Endothelial cell of umbilical vein (primary cell): ENCODE results near the gene LGR4. TPM values are rescaled to one million over a fixed set of nuclear protein-coding genes. Genes with fewer than 3 reads are reported as not detected.

Experiments used
- BruUV-seq: library from RNA; stranded (reverse); fragments of 400-500 nt; replicated peaks from 2 replicates; lab custom pipeline; 2021; lab: Mats Ljungman, UMichigan
- CTCF ChIA-PET: fragments of 300-600, 350-600 bp; sonication (Branson Sonifier 250); formaldehyde crosslinking; loops from one replicate; lab custom pipeline; 2021; ENCODE audit warnings: antibody characterized with exemption, inconsistent platforms; lab: Charles Lee
- POLR2A ChIA-PET: fragments of 300-600, 350-600 bp; sonication (Branson Sonifier 250); formaldehyde crosslinking; loops from one replicate; lab custom pipeline; 2021; ENCODE audit warnings: antibody characterized with exemption, inconsistent platforms; lab: Charles Lee
- DNase-seq: peaks from one replicate; pipeline ENCODE4 v3.0.0-alpha.2; 2011; ENCODE audit warnings: low read depth, low spot score
- FAIRE-seq: peaks from 2 replicates; lab custom pipeline; 2011; peaks lifted over from hg19 to GRCh38; lab: Jason Lieb, UNC
- H2AFZ ChIP-seq: 2 replicates; pipeline ENCODE4 v1.6.0; 2012; ENCODE audit warnings: low read depth, low read length, control low read depth, inconsistent platforms
- H3K27ac ChIP-seq: 2 replicates; pipeline ENCODE4 v1.5.1; 2011; ENCODE audit warnings: low read depth, mild to moderate bottlenecking, control low read depth, low read length, moderate library complexity; ENCODE audit not compliant: insufficient read depth
- H3K27me3 ChIP-seq, 2 experiments: 2 replicates each; pipeline versions ENCODE4 v1.6.0 to v1.6.1; 2011; ENCODE audit warnings: low read length in 2 of 2, mixed read lengths in 1 of 2; ENCODE audit not compliant: control insufficient read depth in 2 of 2, insufficient read depth in 2 of 2
- H3K36me3 ChIP-seq, 2 experiments: 2 replicates in 1 of 2; 3 replicates in 1 of 2; pipeline ENCODE4 v1.5.1; 2011; ENCODE audit warnings: low read length in 2 of 2, mild to moderate bottlenecking in 1 of 2, moderate library complexity in 1 of 2; ENCODE audit not compliant: control insufficient read depth in 2 of 2, insufficient read depth in 2 of 2; ENCODE audit errors: extremely low read depth in 1 of 2
- H3K4me1 ChIP-seq: 3 replicates; pipeline ENCODE4 v1.5.1; 2011; ENCODE audit warnings: mild to moderate bottlenecking, low read length; ENCODE audit not compliant: control insufficient read depth, insufficient read depth; ENCODE audit errors: extremely low read depth
- H3K4me2 ChIP-seq: 2 replicates; pipeline ENCODE4 v1.6.1; 2011; ENCODE audit warnings: low read length, control low read depth, mixed read lengths; ENCODE audit not compliant: insufficient read depth
- H3K4me3 ChIP-seq, 3 experiments: fragments of 200-600 bp in 1 of 3; sonication (generic), shearing (Covaris generic) in 1 of 3; replicated peaks in 1 of 3; 2 replicates each; pipeline ENCODE4 v1.5.1; 2011 to 2016; ENCODE audit warnings: control low read depth in 3 of 3, low read length in 3 of 3, mild to moderate bottlenecking in 2 of 3, inconsistent platforms in 1 of 3, low read depth in 1 of 3, moderate library complexity in 1 of 3; ENCODE audit not compliant: insufficient read depth in 1 of 3
- H3K79me2 ChIP-seq: 2 replicates; pipeline ENCODE4 v1.6.0; 2012; ENCODE audit warnings: low read length, inconsistent platforms; ENCODE audit not compliant: control insufficient read depth, insufficient read depth
- H3K9ac ChIP-seq: replicated peaks from 2 replicates; pipeline ENCODE3; 2011; ENCODE audit warnings: low read length, control low read depth; ENCODE audit not compliant: insufficient read depth; ENCODE audit errors: extremely low read depth
- H3K9me1 ChIP-seq: replicated peaks from 3 replicates; pipeline ENCODE4 v1.6.0; 2011; ENCODE audit warnings: mild to moderate bottlenecking, low read length; ENCODE audit not compliant: control insufficient read depth, insufficient read depth; ENCODE audit errors: extremely low read depth
- H3K9me3 ChIP-seq: replicated peaks from 2 replicates; pipeline ENCODE4 v1.5.1; 2012; ENCODE audit warnings: low read length, inconsistent platforms; ENCODE audit not compliant: control insufficient read depth, insufficient read depth
- H4K20me1 ChIP-seq: replicated peaks from 2 replicates; pipeline ENCODE3; 2011; ENCODE audit warnings: mild to moderate bottlenecking, low read length; ENCODE audit not compliant: control insufficient read depth, insufficient read depth; ENCODE audit errors: extremely low read depth
- EZH2 ChIP-seq: IDR thresholded peaks from 2 replicates; pipeline ENCODE4 v1.6.1; 2012; ENCODE audit warnings: borderline replicate concordance, low read depth, mild to moderate bottlenecking, moderate library complexity, low read length, inconsistent platforms; ENCODE audit not compliant: severe bottlenecking
- FOS ChIP-seq: IDR thresholded peaks from 2 replicates; pipeline ENCODE4 v1.6.1; 2011; ENCODE audit warnings: mild to moderate bottlenecking, low read length, moderate library complexity, borderline replicate concordance; ENCODE audit not compliant: insufficient read depth
- GATA2 ChIP-seq: IDR thresholded peaks from 2 replicates; pipeline ENCODE4 v1.7.0; 2011; ENCODE audit warnings: low read depth, mild to moderate bottlenecking, moderate library complexity, mixed read lengths, low read length; ENCODE audit not compliant: insufficient read length, insufficient read depth
- JUN ChIP-seq: IDR thresholded peaks from 2 replicates; pipeline ENCODE4 v1.6.1; 2011; ENCODE audit warnings: borderline replicate concordance, low read depth; ENCODE audit not compliant: insufficient read length, insufficient read depth
- MAX ChIP-seq: IDR thresholded peaks from 2 replicates; pipeline ENCODE4 v1.6.1; 2011; ENCODE audit not compliant: insufficient read depth, insufficient read length
- MYC ChIP-seq: IDR thresholded peaks from one replicate; pipeline ENCODE4 v1.6.1; 2011; ENCODE audit warnings: mild to moderate bottlenecking, low read depth, low read length
- POLR2A ChIP-seq: IDR thresholded peaks from 2 replicates; pipeline ENCODE4 v1.6.1; 2012; ENCODE audit warnings: low read depth, mild to moderate bottlenecking, control low read depth, low read length
- POLR2AphosphoS5 ChIP-seq: IDR thresholded peaks from 2 replicates; pipeline ENCODE4 v1.6.1; 2012; ENCODE audit warnings: low read depth, mild to moderate bottlenecking, control low read depth, low read length, moderate library complexity; ENCODE audit not compliant: insufficient read depth
- dilution Hi-C: fragments of 300-500 bp; cut with MboI; formaldehyde crosslinking; loops from one replicate; pipeline ENCODE4 v1.15.0; 2019; ENCODE audit warnings: low sequenced_read_pairs; ENCODE audit not compliant: extremely low pct_ligation_motif_present
- intact Hi-C: fragments of 100-400 bp; cut with micrococcal nuclease; formaldehyde crosslinking; loops from one replicate; pipeline ENCODE4 v1.10.0; 2022
- polyA plus RNA-seq, 4 experiments: library from polyadenylated mRNA; depleted of rRNA in 3 of 4; stranded (reverse) in 3 of 4; unstranded in 1 of 4; fragments of >200 nt; gene quantifications; 2 replicates each; pipeline versions ENCODE4 v1.2.1 to v1.2.3, GENCODE V29; 2011 to 2012; ENCODE audit warnings: missing spikeins in 1 of 4
- total RNA-seq: library from RNA; stranded (reverse); gene quantifications from 2 replicates; pipeline ENCODE4 v1.2.3, GENCODE V29; 2021
- TF ChIP-seq, protein P1 (sequence below), 2 donors: IDR thresholded peaks; 1 replicate in 1 of 2; 2 replicates in 1 of 2; pipeline ENCODE4 v1.5.1; 2011; ENCODE audit warnings: low read length in 2 of 2, mild to moderate bottlenecking in 2 of 2, moderate library complexity in 2 of 2, control low read depth in 1 of 2, inconsistent platforms in 1 of 2, low read depth in 1 of 2; ENCODE audit not compliant: insufficient read depth in 1 of 2; ENCODE audit errors: extremely low read depth in 1 of 2

The LGR4 gene
- total and polyA plus RNA-seq, 2 donors (not counting 3 experiments of a cell fraction or from before 2014, with no cell fraction given): 1.3 to 3.1 TPM

DNA sequence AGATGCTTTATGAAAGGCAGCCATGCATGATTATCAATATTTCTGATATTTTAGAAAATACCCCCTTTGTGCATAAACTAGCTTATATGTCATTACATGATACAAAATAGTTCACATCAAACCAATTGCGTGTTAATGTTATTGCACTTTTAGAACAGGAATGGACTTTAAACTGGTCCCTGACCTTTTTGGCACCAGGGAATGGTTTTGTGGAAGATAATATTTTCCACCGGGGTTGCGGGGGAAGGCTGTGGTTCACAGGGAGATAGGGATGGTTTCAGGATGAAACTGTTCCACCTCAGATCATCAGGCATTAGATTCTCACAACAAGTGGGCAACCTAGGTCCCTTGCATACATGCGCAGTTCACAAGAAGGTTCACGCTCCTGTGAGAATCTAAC is 16.5 kb upstream of the LGR4 start:
- Histone ChIP-seq H3K9ac (no peak overlapping the region), H3K36me3 (peaks cover 3 to 9% of the 10 kb centered on the region in 2 experiments), H2AFZ (no peak overlapping the region), H3K79me2 (no peaks in the 10 kb centered on the region), H3K9me1 (no peaks in the 10 kb centered on the region), H3K9me3 (no peaks in the 10 kb centered on the region), H3K27ac (no peak overlapping the region), H3K4me3 (no peak overlapping the region), H3K4me2 (no peak overlapping the region), H3K27me3 (no peaks in the 10 kb centered on the region), H4K20me1 (no peaks in the 10 kb centered on the region), H3K4me1 (no peaks in the 10 kb centered on the region)
- TF ChIP-seq FOS (no peak), MYC (no peak), POLR2A (no peak), POLR2AphosphoS5 (no peak), JUN (no peak), MAX (no peak), GATA2 (no peak), EZH2 (no peak)
- TF ChIP-seq, protein P1, sequence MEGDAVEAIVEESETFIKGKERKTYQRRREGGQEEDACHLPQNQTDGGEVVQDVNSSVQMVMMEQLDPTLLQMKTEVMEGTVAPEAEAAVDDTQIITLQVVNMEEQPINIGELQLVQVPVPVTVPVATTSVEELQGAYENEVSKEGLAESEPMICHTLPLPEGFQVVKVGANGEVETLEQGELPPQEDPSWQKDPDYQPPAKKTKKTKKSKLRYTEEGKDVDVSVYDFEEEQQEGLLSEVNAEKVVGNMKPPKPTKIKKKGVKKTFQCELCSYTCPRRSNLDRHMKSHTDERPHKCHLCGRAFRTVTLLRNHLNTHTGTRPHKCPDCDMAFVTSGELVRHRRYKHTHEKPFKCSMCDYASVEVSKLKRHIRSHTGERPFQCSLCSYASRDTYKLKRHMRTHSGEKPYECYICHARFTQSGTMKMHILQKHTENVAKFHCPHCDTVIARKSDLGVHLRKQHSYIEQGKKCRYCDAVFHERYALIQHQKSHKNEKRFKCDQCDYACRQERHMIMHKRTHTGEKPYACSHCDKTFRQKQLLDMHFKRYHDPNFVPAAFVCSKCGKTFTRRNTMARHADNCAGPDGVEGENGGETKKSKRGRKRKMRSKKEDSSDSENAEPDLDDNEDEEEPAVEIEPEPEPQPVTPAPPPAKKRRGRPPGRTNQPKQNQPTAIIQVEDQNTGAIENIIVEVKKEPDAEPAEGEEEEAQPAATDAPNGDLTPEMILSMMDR (IDR thresholded peaks at IDR 0.05; ENCODE audit: extremely low read depth in 1 of 2, insufficient read depth in 1 of 2, low read depth in 1 of 2, low read length in 2 of 2): no peak
- BruUV-seq: no TSS peak
- dilution Hi-C loops (loop anchor here (25.0 kb wide), 1 partner anchor 302 kb away; no protein-coding TSS in a partner anchor), intact Hi-C loops (loop anchor here (5.0 kb wide), 3 partner anchors 127 to 1192 kb away; partner anchors contain the start of gene CCDC34)
- no peak for FAIRE-seq
- CTCF ChIA-PET: interaction anchor here (4.9 to 8.5 kb wide), 2 partner anchors 8 to 304 kb away, joined by 72 to 367 read pairs; no protein-coding TSS in a partner anchor
- POLR2A ChIA-PET: interaction anchor here (0.6 kb wide), 1 partner anchor 1900 kb away, joined by 3 read pairs; no protein-coding TSS in a partner anchor
- no peak for DNase-seq
